ENCODE measurements around the gene KIF2A.

- TF ChIP-seq POLR2AphosphoS5 (IDR thresholded peaks at IDR 0.05; ENCODE audit: low read depth, low read length) (peak; percentile 87), TAF1 (IDR thresholded peaks at IDR 0.05; ENCODE audit: borderline replicate concordance, insufficient read depth, low read length) (peak; percentile 85; the same call in 1 of the 2 replicates), SIN3A (IDR thresholded peaks at IDR 0.05; ENCODE audit: borderline replicate concordance, insufficient read depth, low read length) (peak; percentile 73; the same call in 1 of the 2 replicates)
- TF ChIP-seq, protein P1, sequence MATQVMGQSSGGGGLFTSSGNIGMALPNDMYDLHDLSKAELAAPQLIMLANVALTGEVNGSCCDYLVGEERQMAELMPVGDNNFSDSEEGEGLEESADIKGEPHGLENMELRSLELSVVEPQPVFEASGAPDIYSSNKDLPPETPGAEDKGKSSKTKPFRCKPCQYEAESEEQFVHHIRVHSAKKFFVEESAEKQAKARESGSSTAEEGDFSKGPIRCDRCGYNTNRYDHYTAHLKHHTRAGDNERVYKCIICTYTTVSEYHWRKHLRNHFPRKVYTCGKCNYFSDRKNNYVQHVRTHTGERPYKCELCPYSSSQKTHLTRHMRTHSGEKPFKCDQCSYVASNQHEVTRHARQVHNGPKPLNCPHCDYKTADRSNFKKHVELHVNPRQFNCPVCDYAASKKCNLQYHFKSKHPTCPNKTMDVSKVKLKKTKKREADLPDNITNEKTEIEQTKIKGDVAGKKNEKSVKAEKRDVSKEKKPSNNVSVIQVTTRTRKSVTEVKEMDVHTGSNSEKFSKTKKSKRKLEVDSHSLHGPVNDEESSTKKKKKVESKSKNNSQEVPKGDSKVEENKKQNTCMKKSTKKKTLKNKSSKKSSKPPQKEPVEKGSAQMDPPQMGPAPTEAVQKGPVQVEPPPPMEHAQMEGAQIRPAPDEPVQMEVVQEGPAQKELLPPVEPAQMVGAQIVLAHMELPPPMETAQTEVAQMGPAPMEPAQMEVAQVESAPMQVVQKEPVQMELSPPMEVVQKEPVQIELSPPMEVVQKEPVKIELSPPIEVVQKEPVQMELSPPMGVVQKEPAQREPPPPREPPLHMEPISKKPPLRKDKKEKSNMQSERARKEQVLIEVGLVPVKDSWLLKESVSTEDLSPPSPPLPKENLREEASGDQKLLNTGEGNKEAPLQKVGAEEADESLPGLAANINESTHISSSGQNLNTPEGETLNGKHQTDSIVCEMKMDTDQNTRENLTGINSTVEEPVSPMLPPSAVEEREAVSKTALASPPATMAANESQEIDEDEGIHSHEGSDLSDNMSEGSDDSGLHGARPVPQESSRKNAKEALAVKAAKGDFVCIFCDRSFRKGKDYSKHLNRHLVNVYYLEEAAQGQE (IDR thresholded peaks at IDR 0.05; ENCODE audit: insufficient read depth in 1 of 2, low read depth in 2 of 2, low read length in 2 of 2) = no peak
Observed at GRCh38 chr5:62412549-62413329, 106.7 kb downstream of the KIF2A start, which contains the start of gene IPO11.
